IPS-15b (cell line): Measurements from ENCODE around the gene FBXO10.
A peak's percentile ranks its signal among the peaks of the same experiment; 100 is the strongest.

ENCODE experiments used
- H3K27me3 ChIP-seq: one replicate; pipeline ENCODE4 v1.6.1; 2013; ENCODE audit warnings: low read length; ENCODE audit not compliant: control insufficient read depth, insufficient read depth
- H3K36me3 ChIP-seq: one replicate; pipeline ENCODE4 v1.6.1; 2013; ENCODE audit warnings: low read length; ENCODE audit not compliant: control insufficient read depth, insufficient read depth
- H3K4me1 ChIP-seq: one replicate; pipeline ENCODE4 v1.6.1; 2013; ENCODE audit warnings: mild to moderate bottlenecking, low read length; ENCODE audit not compliant: control insufficient read depth, insufficient read depth
- H3K4me3 ChIP-seq: one replicate; pipeline ENCODE4 v1.5.1; 2013; ENCODE audit warnings: low read depth, low read length
- H3K9ac ChIP-seq: one replicate; pipeline ENCODE4 v1.6.1; 2013; ENCODE audit warnings: low read depth, mild to moderate bottlenecking, low read length
- H3K9me3 ChIP-seq: one replicate; pipeline ENCODE4 v1.6.1; 2013; ENCODE audit warnings: mild to moderate bottlenecking, low read length; ENCODE audit not compliant: control insufficient read depth, insufficient read depth

The FBXO10 gene

DNA sequence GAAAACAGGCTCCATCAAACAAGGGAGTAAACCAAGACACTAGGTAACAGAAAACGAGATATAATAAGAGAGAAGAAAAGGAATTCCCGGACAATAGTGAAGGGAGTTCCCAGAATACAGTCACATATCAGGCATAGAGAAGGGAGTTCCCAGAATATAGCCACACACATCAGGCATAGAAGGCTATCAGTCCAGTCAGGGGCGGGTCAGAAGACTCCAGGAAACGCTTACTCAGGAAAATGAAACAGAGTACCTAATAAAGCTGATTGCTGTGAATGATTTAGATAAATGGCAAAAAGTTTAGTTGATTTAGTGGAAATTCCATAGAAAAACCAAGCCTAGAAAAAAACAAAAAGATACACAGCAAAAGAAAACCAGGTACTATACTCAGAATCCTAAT, 11.3 kb upstream of the FBXO10 start:
- H3K4me1 ChIP-seq: peaks cover 3% of the 10 kb centered on the region
- H3K9me3 ChIP-seq: no peaks in the 10 kb centered on the region
- no peak overlapping the region for H3K9ac ChIP-seq
- no peak overlapping the region for H3K4me3 ChIP-seq
- no peaks in the 10 kb centered on the region for H3K27me3 ChIP-seq
- H3K36me3 ChIP-seq: peaks cover 25% of the 10 kb centered on the region

DNA sequence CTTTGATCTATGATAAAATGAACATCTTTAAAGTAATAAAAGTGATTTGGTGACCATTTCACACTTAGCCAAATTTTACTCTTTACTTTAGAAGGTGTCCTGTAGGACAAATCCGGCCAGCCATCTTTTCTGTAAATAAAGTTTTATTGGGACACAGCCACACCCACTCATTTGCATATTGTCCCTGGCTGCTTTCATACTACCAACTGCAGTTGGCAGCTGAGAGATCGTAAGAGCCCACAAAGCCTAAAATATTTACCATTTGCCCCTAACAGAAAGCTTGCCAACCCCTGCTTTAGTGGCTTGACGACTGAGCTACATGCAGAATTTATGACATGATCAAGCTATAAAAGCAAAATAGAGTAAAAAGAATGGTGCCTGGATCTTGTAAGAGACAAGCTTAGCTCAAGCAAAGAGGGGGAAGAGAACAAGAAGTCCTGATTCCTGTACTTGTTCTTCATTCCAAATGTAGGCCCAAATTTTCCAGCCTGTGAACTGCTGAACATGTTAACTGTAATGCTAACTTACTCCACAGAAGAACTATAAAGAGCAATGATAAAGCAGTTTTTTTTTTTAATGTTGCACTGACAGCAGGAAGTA, 7.4 kb upstream of the FBXO10 start:
- Histone ChIP-seq H3K9me3 (no peaks in the 10 kb centered on the region), H3K9ac (no peak overlapping the region), H3K36me3 (peaks cover 27% of the 10 kb centered on the region), H3K27me3 (no peaks in the 10 kb centered on the region), H3K4me1 (no peaks in the 10 kb centered on the region), H3K4me3 (no peak overlapping the region)

DNA sequence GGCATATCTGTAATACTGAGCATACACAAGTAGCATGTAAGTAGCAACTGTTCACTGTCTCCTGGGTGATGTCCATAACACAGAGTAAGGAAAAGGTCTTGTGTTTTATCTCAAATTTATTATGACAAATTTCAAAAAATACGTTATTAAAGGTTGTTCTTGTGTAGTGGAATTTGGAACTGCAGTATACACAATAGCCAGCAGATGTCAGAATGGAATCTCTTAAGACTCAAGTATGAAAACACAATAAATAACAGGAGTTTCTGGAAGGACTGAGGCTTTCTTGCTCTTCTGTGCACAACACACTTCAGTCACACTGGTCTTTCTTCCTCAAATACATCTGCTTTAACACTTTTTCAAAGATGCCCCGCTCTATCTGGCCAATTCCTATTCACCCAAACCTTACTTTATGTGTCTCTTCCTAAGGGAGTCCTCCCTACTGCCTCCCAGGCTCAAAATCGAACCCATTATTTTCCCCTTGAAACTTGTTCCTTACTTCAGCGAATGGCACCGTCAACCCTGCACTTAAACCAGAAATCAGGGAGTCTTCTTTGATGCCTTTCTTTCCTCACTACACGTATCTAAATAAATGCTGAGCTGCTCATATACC, 6.5 kb upstream of the FBXO10 start:
- Histone ChIP-seq H3K4me1 (no peaks in the 10 kb centered on the region), H3K36me3 (peaks cover 27% of the 10 kb centered on the region)

DNA sequence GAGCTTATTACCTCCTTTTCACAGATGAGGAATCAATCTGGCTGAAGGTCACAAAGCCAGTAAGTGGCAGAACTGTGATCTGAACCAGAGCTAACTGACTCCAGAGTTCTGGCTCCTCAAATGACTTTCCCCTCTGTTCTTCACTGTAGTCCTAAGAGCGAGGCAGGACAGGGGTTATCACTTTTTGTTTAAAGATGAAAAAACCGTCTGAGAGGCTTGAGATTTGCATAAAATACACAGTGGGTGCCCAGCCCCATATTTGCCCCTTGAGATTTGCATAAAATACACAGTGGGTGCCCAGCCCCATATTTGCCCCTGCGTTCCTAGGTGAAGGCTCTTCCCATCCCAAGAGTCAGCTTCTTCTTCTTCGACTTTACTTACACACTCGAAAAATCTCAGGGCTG, 667 bp downstream of the FBXO10 start:
- Histone ChIP-seq H3K27me3 (no peaks in the 10 kb centered on the region), H3K9me3 (no peaks in the 10 kb centered on the region), H3K36me3 (no peaks in the 10 kb centered on the region), H3K4me3 (peak overlapping the region; percentile 82), H3K4me1 (peaks cover 28% of the 10 kb centered on the region), H3K9ac (peak overlapping the region; percentile 71)

More for the DNA sequence above, 6.5 kb upstream of the FBXO10 start:
- Histone ChIP-seq H3K4me3 (no peak overlapping the region), H3K9me3 (no peaks in the 10 kb centered on the region), H3K27me3 (no peaks in the 10 kb centered on the region), H3K9ac (no peak overlapping the region)

DNA sequence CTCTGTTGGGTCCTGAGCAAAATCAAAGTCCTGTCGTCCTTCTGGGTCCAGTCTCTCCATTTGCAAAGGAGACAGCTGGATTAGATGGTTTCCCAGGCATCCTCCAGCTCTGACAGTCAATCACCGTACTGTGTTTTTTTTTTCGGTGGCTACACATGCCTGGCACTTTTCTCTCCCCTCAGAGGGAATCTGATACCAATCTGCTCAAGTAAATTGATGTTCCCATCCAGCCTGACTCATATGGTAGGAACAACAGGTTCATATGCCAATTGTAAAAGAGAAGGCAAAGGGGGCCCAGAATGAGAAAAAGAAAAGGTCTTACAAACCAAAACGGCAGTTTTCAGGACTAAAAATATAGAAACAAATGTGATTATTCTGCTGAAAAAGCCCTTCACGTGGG, 1.2 kb downstream of the FBXO10 start:
- Histone ChIP-seq H3K9ac (no peak overlapping the region), H3K9me3 (no peaks in the 10 kb centered on the region), H3K4me3 (peak overlapping the region; percentile 82), H3K36me3 (no peaks in the 10 kb centered on the region), H3K4me1 (peaks cover 28% of the 10 kb centered on the region), H3K27me3 (no peaks in the 10 kb centered on the region)

DNA sequence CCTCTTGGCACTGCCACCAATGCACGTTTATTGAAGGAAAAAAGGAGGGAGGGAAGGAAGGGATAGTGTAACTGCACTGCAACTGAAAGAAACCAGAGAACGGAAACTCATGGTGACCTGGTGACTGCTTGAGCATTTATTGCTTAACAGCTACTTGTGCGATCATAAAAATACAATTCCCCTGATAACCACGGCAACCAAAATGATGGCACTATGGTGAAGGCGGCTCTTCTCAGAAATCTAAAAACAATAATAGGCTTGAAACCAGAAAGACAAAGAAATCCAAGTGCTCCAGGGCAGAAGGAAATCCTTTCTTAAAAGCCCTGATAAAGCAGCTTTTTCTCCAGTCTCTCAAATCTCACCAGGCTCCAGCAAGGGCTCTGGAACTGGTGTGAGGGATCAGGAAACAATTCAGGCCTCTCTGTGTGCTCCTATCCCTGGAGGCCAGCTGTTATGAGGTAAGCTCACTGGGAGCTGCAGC, 1.9 kb downstream of the FBXO10 start:
- Histone ChIP-seq H3K4me1 (peaks cover 28% of the 10 kb centered on the region), H3K4me3 (no peak overlapping the region), H3K36me3 (no peaks in the 10 kb centered on the region), H3K9me3 (no peaks in the 10 kb centered on the region), H3K9ac (no peak overlapping the region), H3K27me3 (no peaks in the 10 kb centered on the region)

DNA sequence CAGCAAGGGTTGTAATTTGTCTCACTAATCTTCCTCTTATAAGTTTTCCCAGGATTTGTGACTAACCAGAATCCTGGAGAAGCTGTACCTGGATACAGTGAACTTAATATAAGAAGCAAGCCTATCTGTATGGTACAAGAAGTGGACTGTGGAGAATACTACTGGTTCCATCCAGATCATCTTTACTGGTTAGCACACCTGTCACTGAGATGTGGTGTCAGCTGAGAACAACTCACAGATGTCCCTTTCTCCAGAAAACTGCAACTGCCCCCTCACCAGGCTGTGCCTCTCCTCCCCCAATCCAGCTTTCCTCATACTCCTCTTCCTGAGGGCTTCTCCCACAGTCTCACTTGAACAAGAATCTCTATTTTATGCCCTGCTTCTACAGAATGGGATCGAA, 4.9 kb downstream of the FBXO10 start:
- no peak overlapping the region for H3K9ac ChIP-seq
- no peaks in the 10 kb centered on the region for H3K36me3 ChIP-seq
- no peak overlapping the region for H3K4me3 ChIP-seq
- H3K27me3 ChIP-seq: no peaks in the 10 kb centered on the region
- no peaks in the 10 kb centered on the region for H3K9me3 ChIP-seq
- H3K4me1 ChIP-seq: peaks cover 28% of the 10 kb centered on the region

DNA sequence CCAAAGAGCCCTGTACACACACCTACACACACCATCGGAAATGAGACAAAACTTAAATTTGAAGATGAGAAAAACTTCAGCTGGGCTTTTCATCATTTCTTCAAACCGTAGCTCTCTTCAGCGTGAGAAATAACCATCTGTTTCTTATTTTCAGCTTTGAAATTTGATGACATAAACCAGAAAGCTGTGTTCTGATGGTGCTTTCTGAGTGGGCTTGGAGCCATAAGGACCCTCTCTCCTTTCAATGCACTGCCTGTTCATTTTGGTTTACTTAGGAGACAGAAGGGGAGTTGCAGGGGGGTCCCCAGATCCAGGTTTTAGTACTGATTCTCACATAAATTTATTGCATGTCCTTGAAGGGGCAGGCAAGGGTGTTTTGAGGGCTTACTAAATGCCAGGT, 9.5 kb downstream of the FBXO10 start:
- Histone ChIP-seq H3K9me3 (no peaks in the 10 kb centered on the region), H3K4me1 (peaks cover 9% of the 10 kb centered on the region), H3K36me3 (peaks cover 3% of the 10 kb centered on the region), H3K27me3 (no peaks in the 10 kb centered on the region), H3K9ac (no peak overlapping the region), H3K4me3 (no peak overlapping the region)

DNA sequence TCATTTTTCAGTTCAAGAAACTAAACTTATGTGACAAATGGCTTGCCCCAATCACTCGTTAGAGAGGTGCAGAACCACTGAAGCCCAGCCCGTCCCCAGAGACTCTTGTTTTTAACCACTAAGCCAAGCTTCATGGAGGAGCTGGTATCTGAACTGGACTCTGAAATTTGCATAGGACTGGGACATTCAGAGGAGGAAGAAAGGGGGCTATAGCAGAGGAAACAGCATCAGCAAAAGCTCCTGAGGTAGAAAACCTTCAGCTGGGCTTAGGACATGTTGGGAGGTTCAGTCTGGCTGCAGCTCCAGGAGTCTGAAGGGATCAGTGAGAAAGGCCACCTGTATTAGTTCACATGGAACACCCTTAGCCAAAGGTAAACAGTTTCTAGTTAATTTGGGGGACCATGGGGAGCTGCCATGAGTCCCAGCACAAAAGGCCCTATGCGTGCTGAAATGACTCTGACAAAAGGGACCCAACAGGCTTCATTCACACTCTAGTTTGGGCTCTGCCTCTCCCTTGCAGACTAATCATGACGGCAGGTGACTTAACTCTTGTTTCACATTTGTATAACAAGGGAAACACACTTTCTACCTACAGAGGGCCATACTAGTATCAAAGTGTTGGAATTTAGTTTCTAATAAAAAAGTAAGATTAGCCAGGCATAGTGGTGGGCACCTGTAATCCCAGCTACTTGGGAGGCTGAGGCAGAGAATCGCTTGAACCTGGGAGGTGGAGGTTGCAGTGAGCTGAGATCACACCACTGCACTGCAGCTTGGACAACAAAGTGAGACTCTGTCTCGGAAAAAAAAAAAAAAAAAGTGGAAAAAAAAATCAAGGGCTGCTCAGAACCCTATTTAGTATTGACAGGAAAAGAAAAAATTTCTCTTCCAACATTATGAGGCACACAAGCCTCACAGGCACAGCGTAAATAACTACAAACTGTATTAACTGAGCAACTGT, 10.2 kb downstream of the FBXO10 start:
- H3K4me3 ChIP-seq: no peak overlapping the region
- H3K4me1 ChIP-seq: peaks cover 9% of the 10 kb centered on the region
- H3K36me3 ChIP-seq: peaks cover 3% of the 10 kb centered on the region
- no peaks in the 10 kb centered on the region for H3K9me3 ChIP-seq
- no peaks in the 10 kb centered on the region for H3K27me3 ChIP-seq
- H3K9ac ChIP-seq: no peak overlapping the region

DNA sequence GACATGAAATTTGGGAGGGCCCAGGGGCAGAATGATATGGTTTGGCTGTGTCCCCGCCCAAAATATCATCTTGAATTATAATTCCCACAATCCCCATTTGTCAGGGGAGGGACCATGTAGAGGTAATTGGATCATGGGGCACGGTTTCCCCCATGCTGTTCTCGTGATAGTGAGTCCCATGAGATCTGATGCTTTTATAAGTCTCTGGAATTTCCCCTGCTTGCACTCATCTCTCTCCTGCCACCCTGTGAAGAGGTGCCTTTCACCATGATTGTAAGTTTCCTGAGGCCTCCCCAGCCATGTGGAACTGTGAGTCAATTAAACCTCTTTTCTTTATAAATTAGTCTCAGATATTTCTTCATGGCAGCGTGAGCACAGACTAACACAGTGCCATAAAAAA, 11.3 kb downstream of the FBXO10 start:
- Histone ChIP-seq H3K4me3 (no peak overlapping the region), H3K9ac (no peak overlapping the region), H3K4me1 (peaks cover 9% of the 10 kb centered on the region), H3K27me3 (no peaks in the 10 kb centered on the region), H3K36me3 (peaks cover 3% of the 10 kb centered on the region), H3K9me3 (no peaks in the 10 kb centered on the region)

DNA sequence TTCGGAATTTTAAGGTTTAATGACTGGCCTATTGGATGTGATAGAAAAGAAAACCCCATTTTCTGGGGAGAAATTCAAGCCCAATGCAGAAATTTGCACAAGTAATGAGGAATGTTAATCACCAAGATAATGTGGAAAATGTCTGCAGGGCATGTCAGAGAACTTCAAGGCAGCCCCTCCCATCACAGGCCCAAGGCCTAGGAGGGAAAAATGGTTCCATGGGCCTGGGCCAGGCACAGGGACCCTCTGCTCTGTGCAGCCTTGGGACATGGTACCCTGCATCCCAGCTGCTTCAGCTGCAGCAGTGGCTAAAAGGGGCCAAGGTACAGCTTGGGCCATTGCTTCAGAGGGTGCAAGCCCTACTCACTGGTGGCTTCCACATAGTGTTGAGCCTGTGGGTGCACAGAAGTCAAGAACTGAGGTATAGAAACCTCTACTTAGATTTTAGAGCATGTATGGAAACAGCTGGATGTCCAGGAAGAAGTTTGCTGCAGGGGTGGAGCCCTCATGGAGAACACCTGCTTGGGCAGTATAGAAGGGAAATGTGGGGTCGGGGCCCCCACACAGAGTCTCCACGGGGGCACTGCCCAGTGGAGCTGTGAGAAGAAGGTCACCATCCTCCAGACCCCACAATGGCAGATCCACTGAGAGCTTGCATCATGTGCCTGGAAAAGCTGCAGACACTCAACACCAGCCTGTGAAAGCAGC, 12.2 kb downstream of the FBXO10 start:
- peaks cover 3% of the 10 kb centered on the region for H3K36me3 ChIP-seq
- H3K9ac ChIP-seq: no peak overlapping the region
- no peaks in the 10 kb centered on the region for H3K9me3 ChIP-seq
- no peaks in the 10 kb centered on the region for H3K27me3 ChIP-seq
- H3K4me3 ChIP-seq: no peak overlapping the region
- H3K4me1 ChIP-seq: peaks cover 16% of the 10 kb centered on the region
